Sigmoid colon (tissue), 4 donors: ENCODE measurements around the gene SF3B6.

Source experiments
- EP300 ChIP-seq, 4 donors: sonication (generic); formaldehyde crosslinking; IDR thresholded peaks; one replicate each; pipeline ENCODE4 v1.6.1; 2017; ENCODE audit warnings: antibody characterized with exemption in 4 of 4
- POLR2A ChIP-seq, 2 donors: fragments of 450-650 bp; IDR thresholded peaks; one replicate each; pipeline ENCODE4 v1.6.1; 2016; ENCODE audit warnings: antibody characterized with exemption in 2 of 2, mild to moderate bottlenecking in 2 of 2, moderate library complexity in 2 of 2
- TF ChIP-seq, protein P1 (sequence below), 4 experiments: fragments of 450-650 bp in 3 of 4; fragments of 200-600 bp in 1 of 4; IDR thresholded peaks; one replicate each; pipeline ENCODE4 v1.5.1; 2016 to 2019; ENCODE audit warnings: antibody characterized with exemption in 4 of 4, mild to moderate bottlenecking in 3 of 4, moderate library complexity in 2 of 4

GRCh38 chr2:24080701-24081100 lies 4.6 kb upstream of the SF3B6 start:
- no peak for TF ChIP-seq EP300 (IDR thresholded peaks at IDR 0.05)
- TF ChIP-seq, protein P1, sequence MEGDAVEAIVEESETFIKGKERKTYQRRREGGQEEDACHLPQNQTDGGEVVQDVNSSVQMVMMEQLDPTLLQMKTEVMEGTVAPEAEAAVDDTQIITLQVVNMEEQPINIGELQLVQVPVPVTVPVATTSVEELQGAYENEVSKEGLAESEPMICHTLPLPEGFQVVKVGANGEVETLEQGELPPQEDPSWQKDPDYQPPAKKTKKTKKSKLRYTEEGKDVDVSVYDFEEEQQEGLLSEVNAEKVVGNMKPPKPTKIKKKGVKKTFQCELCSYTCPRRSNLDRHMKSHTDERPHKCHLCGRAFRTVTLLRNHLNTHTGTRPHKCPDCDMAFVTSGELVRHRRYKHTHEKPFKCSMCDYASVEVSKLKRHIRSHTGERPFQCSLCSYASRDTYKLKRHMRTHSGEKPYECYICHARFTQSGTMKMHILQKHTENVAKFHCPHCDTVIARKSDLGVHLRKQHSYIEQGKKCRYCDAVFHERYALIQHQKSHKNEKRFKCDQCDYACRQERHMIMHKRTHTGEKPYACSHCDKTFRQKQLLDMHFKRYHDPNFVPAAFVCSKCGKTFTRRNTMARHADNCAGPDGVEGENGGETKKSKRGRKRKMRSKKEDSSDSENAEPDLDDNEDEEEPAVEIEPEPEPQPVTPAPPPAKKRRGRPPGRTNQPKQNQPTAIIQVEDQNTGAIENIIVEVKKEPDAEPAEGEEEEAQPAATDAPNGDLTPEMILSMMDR (IDR thresholded peaks at IDR 0.05), result no peak
- TF ChIP-seq POLR2A (IDR thresholded peaks at IDR 0.05), result no peak
